SK-N-MC (cell line): ENCODE results near the gene HEPH.

Experiments used
- EZH2 ChIP-seq: fragments of 200-600 bp; sonication (generic); IDR thresholded peaks from one replicate; pipeline ENCODE4 v1.6.1; 2017; ENCODE audit warnings: antibody characterized with exemption
- FOXP2 ChIP-seq: optimal IDR thresholded peaks from 2 replicates; pipeline ENCODE3; 2011; ENCODE audit warnings: mild to moderate bottlenecking, moderate library complexity; ENCODE audit not compliant: insufficient read depth; ENCODE audit errors: extremely low read length, control extremely low read depth
- POLR2AphosphoS5 ChIP-seq: IDR thresholded peaks from 2 replicates; pipeline ENCODE4 v1.6.1; 2012; ENCODE audit warnings: mild to moderate bottlenecking, low read depth, low read length, borderline replicate concordance

DNA sequence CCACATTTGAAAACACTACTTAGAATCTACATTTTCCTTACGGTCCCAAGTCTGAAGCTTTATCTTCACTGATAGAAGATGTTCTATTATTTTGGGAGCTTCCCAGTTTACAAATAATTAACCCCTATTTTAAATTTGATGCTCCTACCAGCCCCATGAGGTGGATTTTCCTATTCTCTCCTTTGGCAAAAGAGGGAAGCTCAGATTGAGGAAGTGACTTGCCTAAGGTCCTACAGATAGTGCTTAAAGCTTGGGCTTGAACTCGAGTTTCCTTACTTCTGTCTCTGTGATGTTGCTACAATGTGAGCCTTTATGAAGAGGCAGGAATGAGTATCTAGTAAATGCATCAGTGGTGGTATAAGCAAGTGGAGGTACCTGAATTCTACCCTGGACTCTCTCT lies 27.5 kb downstream of the HEPH start:
- no peak for TF ChIP-seq EZH2
- no peak for TF ChIP-seq POLR2AphosphoS5
- TF ChIP-seq FOXP2 = no peak
